Activated T-helper 2 cell treated with anti-CD3 and anti-CD28 coated beads, Interferon-gamma antibody, Interleukin-2, Interleukin-4, amounts not matched to agents 10 μg/mL and 5 μg/mL and 100 μg/mL, durations not matched to agents 14 hours and 24 hours and 36 hours (primary cell): ENCODE results near the gene MRPL52. TPM values are rescaled to one million over a fixed set of nuclear protein-coding genes. Genes with fewer than 3 reads are reported as not detected.
"Not testable (repeated sequence)": the region's sequence is repeated elsewhere in the genome, so short reads cannot be mapped to it uniquely, and the experiment has no call there.

Experiments
- DNase-seq: peaks from one replicate; pipeline ENCODE4 v3.0.0; 2021; ENCODE audit warnings: low spot score
- H3K27ac Mint-ChIP-seq: one replicate; pipeline ENCODE4 v1.8.0; 2021; ENCODE audit warnings: mixed read lengths
- H3K27me3 Mint-ChIP-seq: one replicate; pipeline ENCODE4 v1.8.0; 2021; ENCODE audit warnings: low read depth, mixed read lengths
- H3K36me3 Mint-ChIP-seq: one replicate; pipeline ENCODE4 v1.8.0; 2021; ENCODE audit warnings: low read depth, mixed read lengths
- H3K4me1 Mint-ChIP-seq: one replicate; pipeline ENCODE4 v1.8.0; 2021; ENCODE audit warnings: low read depth, mixed read lengths
- H3K4me3 Mint-ChIP-seq: one replicate; pipeline ENCODE4 v1.8.0; 2021; ENCODE audit warnings: low read depth, mild to moderate bottlenecking, moderate library complexity, mixed read lengths
- H3K9me3 Mint-ChIP-seq: one replicate; pipeline ENCODE4 v1.8.0; 2021; ENCODE audit warnings: mixed read lengths
- intact Hi-C: fragments of 100-400 bp; cut with micrococcal nuclease; formaldehyde crosslinking; loops from one replicate; pipeline ENCODE4 v1.15.1; 2023
- total RNA-seq: library from RNA; stranded (reverse); gene quantifications from 2 replicates; pipeline ENCODE4 v1.2.3, GENCODE V29; 2022

The MRPL52 gene
- total RNA-seq: 173 and 175 TPM in 2 replicates

- H3K4me1 Mint-ChIP-seq: peaks cover 23% of the 10 kb centered on the region
- no peaks in the 10 kb centered on the region for H3K9me3 Mint-ChIP-seq
Observed at GRCh38 chr14:22829661-22830442, at the start of gene MRPL52. MRPL52 (plus strand) TSS chr14:22829887; CDS start chr14:22829913, 26 bp downstream.

GRCh38 chr14:22780105-22780679 lies 49.5 kb upstream of the MRPL52 start:
- no peaks in the 10 kb centered on the region for H3K9me3 Mint-ChIP-seq
- intact Hi-C loops: no loop called here
- H3K27me3 Mint-ChIP-seq: no peaks in the 10 kb centered on the region
- no peaks in the 10 kb centered on the region for H3K4me1 Mint-ChIP-seq
- H3K36me3 Mint-ChIP-seq: peaks cover 6% of the 10 kb centered on the region
- no peak overlapping the region for H3K27ac Mint-ChIP-seq
- DNase-seq: no peak
- no peak overlapping the region for H3K4me3 Mint-ChIP-seq

More at GRCh38 chr14:22829661-22830442, at the start of gene MRPL52:
- Mint-ChIP-seq H3K27ac (peak within 1 kb of the TSS; percentile 91), H3K27me3 (no peaks in the 10 kb centered on the region), H3K36me3 (peaks cover 39% of the 10 kb centered on the region), H3K4me3 (peak within 1 kb of the TSS; percentile 94)
- DNase-seq: peak; percentile 81
- intact Hi-C loops: loop anchor here (2.0 kb wide), 1 partner anchor 63 kb away; the partner anchor contains the start of gene OXA1L

GRCh38 chr14:22780941-22781300 lies 48.8 kb upstream of the MRPL52 start:
- H3K9me3 Mint-ChIP-seq: no peaks in the 10 kb centered on the region
- H3K27me3 Mint-ChIP-seq: no peaks in the 10 kb centered on the region
- no peaks in the 10 kb centered on the region for H3K36me3 Mint-ChIP-seq
- no peak overlapping the region for H3K4me3 Mint-ChIP-seq
- H3K4me1 Mint-ChIP-seq: no peaks in the 10 kb centered on the region
- DNase-seq: no peak
- H3K27ac Mint-ChIP-seq: no peak overlapping the region
- intact Hi-C loops: no loop called here

DNA sequence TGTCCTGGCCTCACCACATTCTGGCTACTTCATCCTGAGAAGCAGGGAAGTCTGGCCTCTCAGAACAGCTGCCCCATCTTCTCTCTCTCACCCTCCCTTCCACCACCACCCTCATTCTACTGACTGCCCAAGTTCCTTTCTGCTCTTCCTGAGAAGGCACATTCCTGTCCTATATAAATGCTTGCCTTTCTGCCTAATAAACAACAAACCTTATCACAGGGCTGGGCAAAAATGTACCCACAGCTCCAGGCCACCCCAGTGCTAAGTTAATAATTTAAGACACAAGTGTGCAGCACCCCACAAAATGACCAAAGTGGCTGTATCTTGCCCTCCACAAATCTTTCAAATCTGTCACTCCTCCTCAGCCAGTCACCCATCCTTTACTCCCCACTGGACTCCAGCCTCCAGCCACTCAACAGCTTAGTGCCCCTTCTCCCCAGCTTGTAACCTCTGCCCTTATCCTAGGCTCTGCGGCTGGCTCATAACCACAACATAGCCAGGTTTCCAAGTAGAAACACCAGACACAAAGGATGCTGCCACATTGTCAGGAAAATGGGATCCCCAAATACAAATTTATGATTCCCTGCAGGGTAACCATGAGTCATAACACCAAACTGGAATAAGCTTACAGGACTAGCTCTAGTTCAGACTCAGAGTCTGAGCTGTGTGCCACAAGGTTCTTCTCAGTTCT lies 48.2 kb upstream of the MRPL52 start:
- Mint-ChIP-seq H3K27ac (no peak overlapping the region), H3K4me3 (no peak overlapping the region), H3K36me3 (no peaks in the 10 kb centered on the region), H3K4me1 (no peaks in the 10 kb centered on the region), H3K9me3 (no peaks in the 10 kb centered on the region), H3K27me3 (no peaks in the 10 kb centered on the region)
- intact Hi-C loops: no loop called here
- no peak for DNase-seq

- DNase-seq: no peak
- no peaks in the 10 kb centered on the region for H3K36me3 Mint-ChIP-seq
- no peak overlapping the region for H3K4me3 Mint-ChIP-seq
- no peak overlapping the region for H3K27ac Mint-ChIP-seq
- H3K9me3 Mint-ChIP-seq: no peaks in the 10 kb centered on the region
- peaks cover 5% of the 10 kb centered on the region for H3K4me1 Mint-ChIP-seq
- H3K27me3 Mint-ChIP-seq: no peaks in the 10 kb centered on the region
- intact Hi-C loops: no loop called here
Observed at GRCh38 chr14:22786685-22787084, 43.0 kb upstream of the MRPL52 start.

GRCh38 chr14:22791301-22791700 lies 38.4 kb upstream of the MRPL52 start:
- peaks cover 5% of the 10 kb centered on the region for H3K4me1 Mint-ChIP-seq
- H3K36me3 Mint-ChIP-seq: no peaks in the 10 kb centered on the region
- peaks cover 3% of the 10 kb centered on the region for H3K27me3 Mint-ChIP-seq
- H3K9me3 Mint-ChIP-seq: no peaks in the 10 kb centered on the region
- intact Hi-C loops: no loop called here
- H3K27ac Mint-ChIP-seq: no peak overlapping the region
- no peak for DNase-seq
- no peak overlapping the region for H3K4me3 Mint-ChIP-seq

DNA sequence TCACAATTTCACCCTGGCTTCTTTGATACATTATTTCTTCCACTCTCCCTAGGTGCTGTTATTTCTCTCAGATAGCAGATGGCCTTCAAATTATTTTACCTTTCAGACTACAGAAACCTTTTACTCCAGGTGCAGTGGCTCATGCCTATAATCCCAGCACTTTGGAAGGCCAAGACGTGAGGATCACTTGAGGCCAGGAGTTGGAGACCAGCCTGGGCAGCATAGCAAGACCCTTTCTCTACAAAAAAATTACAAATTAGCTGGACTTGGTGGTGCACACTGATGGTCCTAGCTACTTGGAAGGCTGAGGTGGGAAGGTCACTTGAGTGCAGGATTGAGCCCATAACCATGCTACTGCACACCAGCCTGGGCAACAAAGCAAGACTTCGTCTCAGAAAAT lies 37.5 kb upstream of the MRPL52 start:
- no peak overlapping the region for H3K27ac Mint-ChIP-seq
- no peaks in the 10 kb centered on the region for H3K36me3 Mint-ChIP-seq
- DNase-seq: no peak
- H3K4me3 Mint-ChIP-seq: no peak overlapping the region
- peaks cover 5% of the 10 kb centered on the region for H3K4me1 Mint-ChIP-seq
- H3K27me3 Mint-ChIP-seq: peaks cover 8% of the 10 kb centered on the region
- no peaks in the 10 kb centered on the region for H3K9me3 Mint-ChIP-seq
- intact Hi-C loops: no loop called here

- H3K4me1 Mint-ChIP-seq, H3K36me3 Mint-ChIP-seq, intact Hi-C loops, H3K27ac Mint-ChIP-seq, H3K9me3 Mint-ChIP-seq, DNase-seq, H3K4me3 Mint-ChIP-seq: not testable (repeated sequence)
- peaks cover 13% of the 10 kb centered on the region for H3K27me3 Mint-ChIP-seq
Observed at GRCh38 chr14:22793550-22793949, 36.1 kb upstream of the MRPL52 start.

DNA sequence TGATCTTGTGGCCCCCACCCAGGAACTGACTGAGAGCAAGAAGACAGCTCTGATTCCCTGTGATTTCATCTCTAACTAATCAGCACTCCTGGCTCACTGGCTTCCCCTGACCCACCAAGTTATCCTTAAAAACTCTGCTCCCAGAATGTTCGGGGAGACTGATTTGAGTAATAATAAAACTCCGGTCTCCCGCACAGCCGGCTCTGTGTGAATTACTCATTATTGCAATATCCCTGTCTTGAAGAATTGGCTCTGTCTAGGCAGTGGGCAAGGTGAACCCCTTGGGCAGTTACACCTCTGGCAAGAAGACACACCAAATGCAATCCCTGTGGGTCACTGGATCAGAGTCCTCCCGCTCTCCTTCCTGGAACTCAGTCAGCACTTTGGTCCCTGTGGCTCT lies 35.7 kb upstream of the MRPL52 start:
- Mint-ChIP-seq H3K9me3 (no peaks in the 10 kb centered on the region), H3K27ac (no peak overlapping the region), H3K36me3 (no peaks in the 10 kb centered on the region), H3K4me1 (peaks cover 5% of the 10 kb centered on the region), H3K4me3 (no peak overlapping the region), H3K27me3 (peaks cover 18% of the 10 kb centered on the region)
- intact Hi-C loops: loop anchor here (2.0 kb wide), 1 partner anchor 61 kb away; no protein-coding TSS in a partner anchor
- DNase-seq: no peak

DNA sequence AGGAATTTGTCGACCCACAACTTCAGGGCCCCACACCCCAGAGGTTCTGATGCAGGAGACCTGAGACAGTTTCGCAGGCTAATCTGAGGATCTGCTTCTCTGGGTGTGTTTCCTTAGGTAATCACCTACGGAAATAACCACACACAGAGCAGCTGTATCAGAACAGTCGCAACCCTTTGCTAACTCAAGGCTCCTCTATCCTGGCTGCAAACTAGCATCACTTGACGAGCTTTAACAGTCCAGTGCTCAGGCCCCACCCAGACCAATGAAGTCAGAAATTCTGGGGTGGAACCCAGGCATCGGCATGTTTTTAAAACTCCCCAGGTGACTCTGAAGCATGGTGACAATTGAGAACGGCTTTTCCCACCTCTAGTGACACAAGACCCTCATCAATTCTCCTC lies 35.1 kb upstream of the MRPL52 start:
- Mint-ChIP-seq H3K36me3 (no peaks in the 10 kb centered on the region), H3K4me1 (peaks cover 5% of the 10 kb centered on the region), H3K4me3 (no peak overlapping the region), H3K27ac (no peak overlapping the region), H3K9me3 (no peaks in the 10 kb centered on the region), H3K27me3 (peaks cover 20% of the 10 kb centered on the region)
- intact Hi-C loops: loop anchor here (2.0 kb wide), 1 partner anchor 62 kb away; no protein-coding TSS in a partner anchor
- DNase-seq: no peak

DNA sequence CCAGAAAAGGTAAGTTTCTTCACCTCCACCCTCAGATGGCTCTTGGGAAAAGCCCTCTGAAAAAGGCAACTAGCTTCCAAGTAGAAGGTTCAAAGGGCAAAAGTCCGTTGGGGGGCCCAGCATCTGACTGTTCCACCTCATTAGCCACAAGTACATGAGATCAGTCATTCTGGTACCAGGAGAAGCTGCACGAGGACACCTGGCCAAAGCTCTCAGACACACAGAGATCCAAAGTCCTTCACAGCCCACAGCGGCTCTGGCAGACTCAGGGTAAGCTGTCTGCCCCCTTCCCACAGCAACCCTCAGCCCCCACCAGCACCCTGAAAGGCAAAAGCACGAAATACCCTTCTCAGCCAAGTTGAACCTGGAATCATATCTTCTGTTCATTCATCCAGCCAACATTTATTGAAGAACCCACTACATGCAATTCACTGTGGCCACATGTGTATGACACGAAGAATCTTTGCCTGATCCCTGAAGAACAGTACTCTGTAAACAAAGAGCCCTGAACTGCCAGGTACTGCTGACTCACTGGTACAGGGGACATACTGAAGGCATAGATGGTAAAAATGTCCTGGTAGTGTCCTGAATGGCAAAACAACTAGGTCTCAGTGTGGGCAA lies 33.5 kb upstream of the MRPL52 start:
- intact Hi-C loops: no loop called here
- no peak overlapping the region for H3K27ac Mint-ChIP-seq
- H3K27me3 Mint-ChIP-seq: peaks cover 26% of the 10 kb centered on the region
- H3K9me3 Mint-ChIP-seq: no peaks in the 10 kb centered on the region
- H3K36me3 Mint-ChIP-seq: no peaks in the 10 kb centered on the region
- DNase-seq: no peak
- H3K4me3 Mint-ChIP-seq: no peak overlapping the region
- no peaks in the 10 kb centered on the region for H3K4me1 Mint-ChIP-seq

DNA sequence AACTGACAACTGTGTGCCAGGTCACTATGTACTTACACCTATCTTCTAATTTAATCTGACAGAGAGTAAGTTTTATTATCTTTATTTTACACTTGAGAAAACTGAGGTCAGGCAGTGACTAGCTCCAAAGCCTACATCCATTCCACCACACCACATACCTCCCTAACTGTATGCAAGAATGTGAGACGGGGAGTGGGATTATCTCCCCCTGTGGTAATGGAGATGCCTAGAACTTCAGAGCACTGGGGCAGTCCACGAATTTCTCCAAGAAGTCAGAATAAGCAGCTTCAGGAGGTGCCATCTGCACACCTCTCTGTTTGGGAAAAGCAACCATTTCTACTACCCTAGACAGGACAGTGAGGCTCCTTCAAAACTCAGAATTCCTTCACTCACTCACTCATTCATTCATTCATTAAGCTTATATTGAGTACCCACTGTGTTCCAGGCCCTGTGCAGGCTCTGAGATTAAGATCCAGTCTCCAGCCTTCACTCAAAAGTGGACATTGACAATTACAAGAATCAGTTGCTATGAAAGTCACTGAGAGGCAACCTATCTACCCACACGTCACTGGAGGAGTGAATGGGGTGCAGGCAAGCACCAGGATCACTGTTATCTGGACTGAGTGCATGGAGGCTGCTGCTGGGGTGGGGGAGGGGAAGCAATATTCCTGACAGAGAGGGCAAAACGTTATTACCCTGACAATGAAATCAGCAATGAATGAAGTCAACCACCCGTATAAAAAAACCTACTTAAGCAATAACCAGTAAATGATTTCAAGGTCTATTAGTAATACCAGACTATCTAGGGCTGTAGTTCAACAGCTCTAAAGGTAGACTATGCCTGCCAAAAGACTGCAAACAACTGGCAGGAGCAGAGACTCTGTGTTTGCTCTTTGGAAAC lies 32.4 kb upstream of the MRPL52 start:
- Mint-ChIP-seq H3K27ac (no peak overlapping the region), H3K9me3 (no peaks in the 10 kb centered on the region), H3K4me1 (no peaks in the 10 kb centered on the region), H3K36me3 (no peaks in the 10 kb centered on the region), H3K4me3 (no peak overlapping the region), H3K27me3 (peaks cover 26% of the 10 kb centered on the region)
- intact Hi-C loops: no loop called here
- DNase-seq: no peak
